ENCODE results near the gene S100PBP. TPM values are rescaled to one million over a fixed set of nuclear protein-coding genes. Genes with fewer than 3 reads are reported as not detected.

The S100PBP gene
- total RNA-seq, 1 experiment from 2014 or later = 69.3 TPM

GRCh38 chr1:32770221-32770731 is 47.2 kb upstream of the S100PBP start:
- H3K36me3 ChIP-seq (ENCODE audit: insufficient read depth, low read length, poor library complexity, severe bottlenecking) = peaks cover 17% of the 10 kb centered on the region

GRCh38 chr1:32770741-32771548 is 46.5 kb upstream of the S100PBP start:
- ChIA-PET CTCF (no interaction called here), POLR2A (ENCODE audit: low non-redundant PET) (no interaction called here)
- intact Hi-C loops (cut with micrococcal nuclease; ENCODE audit: unreplicated experiment) = no loop called here
- no peaks in the 10 kb centered on the region for H3K27me3 ChIP-seq (replicated peaks; ENCODE audit: insufficient read depth, low read depth, low read length, poor library complexity)
- DNase-seq (ENCODE audit: low spot score) = no peak
- TF ChIP-seq EZH2 (IDR thresholded peaks at IDR 0.05; ENCODE audit: borderline replicate concordance, low read depth, low read length, poor library complexity, severe bottlenecking) = no peak
- no peak for TF ChIP-seq CTCF (conservative IDR thresholded peaks at IDR 0.05; ENCODE audit: low read depth, low read length)
- no peaks in the 10 kb centered on the region for H3K9me3 ChIP-seq (ENCODE audit: low read depth, low read length, poor library complexity, severe bottlenecking)
- no peaks in the 10 kb centered on the region for H3K4me1 ChIP-seq (ENCODE audit: insufficient read depth, low read length, poor library complexity, severe bottlenecking)
- H3K27ac ChIP-seq (ENCODE audit: low read depth, low read length, poor library complexity, severe bottlenecking) = no peak overlapping the region
- H3K4me3 ChIP-seq (ENCODE audit: low read depth, low read length, poor library complexity, severe bottlenecking) = no peak overlapping the region
- no TSS peak for BruUV-seq (replicated peaks)
- H3K36me3 ChIP-seq (ENCODE audit: insufficient read depth, low read length, poor library complexity, severe bottlenecking) = peaks cover 23% of the 10 kb centered on the region

More at GRCh38 chr1:32770221-32770731, 47.2 kb upstream of the S100PBP start:
- H3K27ac ChIP-seq (ENCODE audit: low read depth, low read length, poor library complexity, severe bottlenecking) = no peak overlapping the region
- DNase-seq (ENCODE audit: low spot score) = no peak
- no TSS peak for BruUV-seq (replicated peaks)
- no peaks in the 10 kb centered on the region for H3K9me3 ChIP-seq (ENCODE audit: low read depth, low read length, poor library complexity, severe bottlenecking)
- H3K27me3 ChIP-seq (replicated peaks; ENCODE audit: insufficient read depth, low read depth, low read length, poor library complexity) = no peaks in the 10 kb centered on the region
- intact Hi-C loops (cut with micrococcal nuclease; ENCODE audit: unreplicated experiment) = no loop called here
- CTCF ChIA-PET = no interaction called here
- POLR2A ChIA-PET (ENCODE audit: low non-redundant PET) = no interaction called here
- H3K4me1 ChIP-seq (ENCODE audit: insufficient read depth, low read length, poor library complexity, severe bottlenecking) = no peaks in the 10 kb centered on the region
- no peak overlapping the region for H3K4me3 ChIP-seq (ENCODE audit: low read depth, low read length, poor library complexity, severe bottlenecking)
- TF ChIP-seq EZH2 (IDR thresholded peaks at IDR 0.05; ENCODE audit: borderline replicate concordance, low read depth, low read length, poor library complexity, severe bottlenecking) (no peak), CTCF (conservative IDR thresholded peaks at IDR 0.05; ENCODE audit: low read depth, low read length) (no peak)

GRCh38 chr1:32771561-32772280 is 45.7 kb upstream of the S100PBP start:
- DNase-seq (ENCODE audit: low spot score) = no peak
- ChIA-PET POLR2A (ENCODE audit: low non-redundant PET) (no interaction called here), CTCF (interaction anchor here (0.5 to 1.6 kb wide), 4 partner anchors 11 to 523 kb away, joined by 3 to 46 read pairs (median 6); no protein-coding TSS in a partner anchor)
- Histone ChIP-seq H3K36me3 (ENCODE audit: insufficient read depth, low read length, poor library complexity, severe bottlenecking) (peaks cover 30% of the 10 kb centered on the region), H3K27me3 (replicated peaks; ENCODE audit: insufficient read depth, low read depth, low read length, poor library complexity) (no peaks in the 10 kb centered on the region), H3K9me3 (ENCODE audit: low read depth, low read length, poor library complexity, severe bottlenecking) (no peaks in the 10 kb centered on the region), H3K27ac (ENCODE audit: low read depth, low read length, poor library complexity, severe bottlenecking) (no peak overlapping the region), H3K4me3 (ENCODE audit: low read depth, low read length, poor library complexity, severe bottlenecking) (no peak overlapping the region), H3K4me1 (ENCODE audit: insufficient read depth, low read length, poor library complexity, severe bottlenecking) (no peaks in the 10 kb centered on the region)
- TF ChIP-seq EZH2 (IDR thresholded peaks at IDR 0.05; ENCODE audit: borderline replicate concordance, low read depth, low read length, poor library complexity, severe bottlenecking) (no peak), CTCF (conservative IDR thresholded peaks at IDR 0.05; ENCODE audit: low read depth, low read length) (no peak)
- BruUV-seq (replicated peaks) = no TSS peak
- intact Hi-C loops (cut with micrococcal nuclease; ENCODE audit: unreplicated experiment) = no loop called here
